ENCODE data around the gene SLC35F1. TPM values are rescaled to one million over a fixed set of nuclear protein-coding genes. Genes with fewer than 3 reads are reported as not detected.

The SLC35F1 gene
- total RNA-seq, 4 donors from 2014 or later: 0.74 to 12.0 (median 2.3) TPM

DNA sequence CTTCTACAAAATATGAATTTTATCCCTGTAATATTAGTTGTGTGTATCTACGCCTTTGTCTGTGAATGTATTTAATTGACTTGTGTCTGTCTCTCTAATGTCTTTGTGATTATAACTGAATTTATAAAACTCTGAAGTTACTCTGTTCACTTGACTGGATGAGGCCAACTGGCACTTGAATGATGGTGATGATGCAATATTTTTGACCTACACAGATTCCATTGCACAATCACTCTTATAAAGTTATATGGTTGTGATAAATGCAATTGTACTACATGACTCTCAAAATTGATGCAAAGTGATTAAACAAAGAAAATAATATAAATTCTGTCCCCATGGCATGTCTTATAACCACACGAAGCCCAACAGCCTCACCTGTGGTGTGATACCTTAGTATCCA lies 353.8 kb downstream of the SLC35F1 start:
- TF ChIP-seq, protein P1, sequence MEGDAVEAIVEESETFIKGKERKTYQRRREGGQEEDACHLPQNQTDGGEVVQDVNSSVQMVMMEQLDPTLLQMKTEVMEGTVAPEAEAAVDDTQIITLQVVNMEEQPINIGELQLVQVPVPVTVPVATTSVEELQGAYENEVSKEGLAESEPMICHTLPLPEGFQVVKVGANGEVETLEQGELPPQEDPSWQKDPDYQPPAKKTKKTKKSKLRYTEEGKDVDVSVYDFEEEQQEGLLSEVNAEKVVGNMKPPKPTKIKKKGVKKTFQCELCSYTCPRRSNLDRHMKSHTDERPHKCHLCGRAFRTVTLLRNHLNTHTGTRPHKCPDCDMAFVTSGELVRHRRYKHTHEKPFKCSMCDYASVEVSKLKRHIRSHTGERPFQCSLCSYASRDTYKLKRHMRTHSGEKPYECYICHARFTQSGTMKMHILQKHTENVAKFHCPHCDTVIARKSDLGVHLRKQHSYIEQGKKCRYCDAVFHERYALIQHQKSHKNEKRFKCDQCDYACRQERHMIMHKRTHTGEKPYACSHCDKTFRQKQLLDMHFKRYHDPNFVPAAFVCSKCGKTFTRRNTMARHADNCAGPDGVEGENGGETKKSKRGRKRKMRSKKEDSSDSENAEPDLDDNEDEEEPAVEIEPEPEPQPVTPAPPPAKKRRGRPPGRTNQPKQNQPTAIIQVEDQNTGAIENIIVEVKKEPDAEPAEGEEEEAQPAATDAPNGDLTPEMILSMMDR (IDR thresholded peaks at IDR 0.05): no peak
- no peak for ATAC-seq (ENCODE audit: low FRiP score)
- no peak for DNase-seq (ENCODE audit: low spot score)

GRCh38 chr6:118263921-118264486 lies 356.9 kb downstream of the SLC35F1 start:
- no peak for DNase-seq (ENCODE audit: low spot score)
- TF ChIP-seq, protein P1 (IDR thresholded peaks at IDR 0.05): no peak
- no peak for ATAC-seq (ENCODE audit: low FRiP score)

GRCh38 chr6:118269659-118270058 lies 362.6 kb downstream of the SLC35F1 start:
- DNase-seq (ENCODE audit: low spot score) (no peak), ATAC-seq (ENCODE audit: low FRiP score) (no peak)
- TF ChIP-seq, protein P1 (IDR thresholded peaks at IDR 0.05): no peak

GRCh38 chr6:118277631-118278030 lies 370.6 kb downstream of the SLC35F1 start:
- ATAC-seq (ENCODE audit: low FRiP score) (no peak), DNase-seq (ENCODE audit: low spot score) (no peak)
- TF ChIP-seq, protein P1 (IDR thresholded peaks at IDR 0.05): no peak

DNA sequence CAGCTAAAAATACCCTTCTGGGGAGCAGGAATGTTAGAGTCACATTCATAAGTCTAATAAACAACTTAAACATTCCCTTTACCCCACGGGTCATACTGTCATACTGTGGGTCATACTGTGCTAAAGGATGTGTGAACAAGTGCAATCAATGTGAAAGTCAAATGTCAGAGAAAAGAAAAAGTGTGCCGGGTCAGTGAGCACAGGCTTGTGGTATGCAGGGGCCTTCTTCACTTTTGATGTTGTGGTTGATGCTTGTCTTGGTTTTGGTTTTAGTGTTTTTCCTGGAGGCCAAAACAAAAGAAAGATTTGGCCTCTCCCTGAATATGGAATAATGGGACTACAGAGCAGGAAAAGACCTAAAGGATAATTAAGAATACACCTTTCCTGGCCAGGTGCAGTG lies 373.1 kb downstream of the SLC35F1 start:
- ATAC-seq (ENCODE audit: low FRiP score) (no peak), DNase-seq (ENCODE audit: low spot score) (no peak)
- TF ChIP-seq, protein P1 (IDR thresholded peaks at IDR 0.05): no peak

- TF ChIP-seq, protein P1 (IDR thresholded peaks at IDR 0.05): no peak
- no peak for DNase-seq (ENCODE audit: low spot score)
- ATAC-seq (ENCODE audit: low FRiP score): no peak
These were observed 374.2 kb downstream of the SLC35F1 start for GRCh38 chr6:118281291-118281690.

DNA sequence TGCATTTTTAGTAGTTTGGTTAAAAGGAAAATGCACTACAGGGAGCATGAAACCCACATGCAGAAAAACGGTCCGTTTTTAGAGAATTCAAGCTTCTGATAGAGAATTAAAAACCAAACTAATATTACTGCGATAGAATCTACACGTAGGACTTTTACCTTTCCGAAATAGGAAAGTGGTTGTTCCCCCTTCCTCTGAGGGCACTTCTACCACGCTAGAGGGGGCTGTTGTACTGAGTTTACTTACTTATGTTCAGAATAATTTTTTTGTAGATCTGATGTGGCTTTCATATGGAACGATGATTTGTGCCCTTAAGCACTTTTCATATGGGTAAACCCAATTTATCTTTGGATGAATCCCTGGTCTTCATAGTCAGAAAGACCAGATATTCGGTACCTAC lies 376.7 kb downstream of the SLC35F1 start:
- DNase-seq (ENCODE audit: low spot score) (no peak), ATAC-seq (ENCODE audit: low FRiP score) (no peak)
- TF ChIP-seq, protein P1 (IDR thresholded peaks at IDR 0.05): no peak
